Vagina (tissue), 2 donors: ENCODE measurements around the gene SURF2.

Source experiments
- CTCF ChIP-seq, 3 experiments: fragments of 450-650 bp in 2 of 3; fragments of 200-600 bp in 1 of 3; sonication (generic) in 1 of 3; IDR thresholded peaks; one replicate each; pipeline ENCODE4 v1.5.1; 2017 to 2019; ENCODE audit warnings: antibody characterized with exemption in 3 of 3, mild to moderate bottlenecking in 2 of 3, moderate library complexity in 2 of 3
- POLR2AphosphoS5 ChIP-seq, 2 donors: sonication (generic); formaldehyde crosslinking; IDR thresholded peaks; one replicate each; pipeline ENCODE4 v1.9.0; 2017; ENCODE audit warnings: antibody characterized with exemption in 2 of 2, mild to moderate bottlenecking in 2 of 2, low read depth in 1 of 2; ENCODE audit not compliant: insufficient read depth in 1 of 2

- no peak for TF ChIP-seq CTCF (IDR thresholded peaks at IDR 0.05)
- TF ChIP-seq POLR2AphosphoS5 (IDR thresholded peaks at IDR 0.05; ENCODE audit: insufficient read depth in 1 of 2, low read depth in 1 of 2) = no peak
Measured at GRCh38 chr9:133397370-133397769, 41.0 kb downstream of the SURF2 start.
